ENCODE data around the gene SLC35E1. TPM values are rescaled to one million over a fixed set of nuclear protein-coding genes. Genes with fewer than 3 reads are reported as not detected.

SLC35E1 gene
- total RNA-seq, 1 experiment from 2014 or later: 35.8 TPM

- no peak overlapping the region for H4K8ac ChIP-seq (replicated peaks; ENCODE audit: insufficient read length, low read depth, low read length)
- H3K4me1 ChIP-seq (ENCODE audit: insufficient read depth, low read length): no peaks in the 10 kb centered on the region
- no peak overlapping the region for H2BK20ac ChIP-seq (ENCODE audit: low read depth, low read length, poor library complexity, severe bottlenecking)
- Mint-ChIP-seq H3K36me3 (ENCODE audit: insufficient read depth in 1 of 3, low read depth in 3 of 3) (peaks cover 43 to 78% (median 70%) of the 10 kb centered on the region in 3 experiments; a peak in 6 of 7 replicates), H3K4me1 (no peaks in the 10 kb centered on the region), H3K9me3 (no peaks in the 10 kb centered on the region), H3K27me3 (ENCODE audit: low read depth) (no peaks in the 10 kb centered on the region), H3K4me3 (no peak overlapping the region), H3K27ac (peak overlapping the region in 1 of 3 experiments; percentile 16; a peak in 1 of 7 replicates)
- no peak overlapping the region for H4K5ac ChIP-seq (ENCODE audit: insufficient read length, low read depth, low read length)
- H3K18ac ChIP-seq (ENCODE audit: insufficient read length, low read depth, low read length): no peak overlapping the region
- no peak overlapping the region for H2BK5ac ChIP-seq (ENCODE audit: insufficient read length, low read length)
- no peaks in the 10 kb centered on the region for H3K79me2 ChIP-seq (ENCODE audit: insufficient read depth, low read length)
- H3K79me1 ChIP-seq (ENCODE audit: insufficient read depth, low read depth, low read length, poor library complexity, severe bottlenecking): no peaks in the 10 kb centered on the region
- H3K4ac ChIP-seq (ENCODE audit: low read depth, low read length): no peak overlapping the region
- H2BK120ac ChIP-seq (ENCODE audit: low read depth, low read length, poor library complexity, severe bottlenecking): no peak overlapping the region
- WGBS (ENCODE audit: extremely low coverage, insufficient read length, low lambda C conversion rate): no CpG with 5 or more reads among the region's 24 CpGs
- H4K20me1 ChIP-seq (ENCODE audit: control insufficient read depth, insufficient read depth, insufficient read length): peaks cover 3% of the 10 kb centered on the region
- H2BK15ac ChIP-seq (ENCODE audit: low read depth, low read length): no peak overlapping the region
- no peak overlapping the region for H3K4me2 ChIP-seq (ENCODE audit: insufficient read depth, insufficient read length, low read length)
- H2BK12ac ChIP-seq (ENCODE audit: insufficient read length, low read depth, low read length): no peak overlapping the region
- H3K9ac ChIP-seq (ENCODE audit: extremely low read depth, insufficient read length, low read length): no peak overlapping the region
- no peak overlapping the region for H3K23ac ChIP-seq (ENCODE audit: insufficient read length, low read depth, low read length)
- H2AK5ac ChIP-seq (ENCODE audit: insufficient read length, low read length): no peak overlapping the region
- H4K91ac ChIP-seq (ENCODE audit: insufficient read length, low read depth, low read length): no peak overlapping the region
- H3K27ac ChIP-seq (ENCODE audit: insufficient read length, low read depth, low read length): no peak overlapping the region
- H2AFZ ChIP-seq (ENCODE audit: low read length): no peak overlapping the region
- H3K56ac ChIP-seq (ENCODE audit: insufficient read length, low read depth, low read length): no peak overlapping the region
- DNase-seq: no peak
- H3K14ac ChIP-seq (ENCODE audit: insufficient read depth, low read length): no peak overlapping the region
- H3K9me3 ChIP-seq (ENCODE audit: control insufficient read depth, low read depth, low read length): no peaks in the 10 kb centered on the region
- H3K27me3 ChIP-seq (ENCODE audit: insufficient read depth, low read length): no peaks in the 10 kb centered on the region
- no peak overlapping the region for H3T11ph ChIP-seq (ENCODE audit: low read length)
- no peaks in the 10 kb centered on the region for H3K23me2 ChIP-seq (ENCODE audit: insufficient read length, low read depth, low read length, poor library complexity, severe bottlenecking)
- TF ChIP-seq CTCF (conservative IDR thresholded peaks at IDR 0.05): no peak
Observed at GRCh38 chr19:16519230-16519687, 53.0 kb downstream of the SLC35E1 start.
